Left ventricle myocardium superior (tissue), 1 donor: ENCODE results near the gene BCL2L11. TPM values are rescaled to one million over a fixed set of nuclear protein-coding genes. Genes with fewer than 3 reads are reported as not detected.
A peak's percentile ranks its signal among the peaks of the same experiment; 100 is the strongest.

Experiments used
- ATAC-seq: fragments of 200-7000 bp; cut with Tn5 transposase; one replicate; pipeline ENCODE4 v1.9.1; 2020; ENCODE audit warnings: mild to moderate bottlenecking, moderate library complexity
- DNase-seq: peaks from one replicate; pipeline ENCODE4 v3.0.0-alpha.2; 2020
- intact Hi-C: fragments of 100-400 bp; cut with micrococcal nuclease; formaldehyde crosslinking; loops from one replicate; pipeline ENCODE4 v1.11.0; 2022
- total RNA-seq: library from RNA; stranded (reverse); fragmentation: NEBNext Ultra II Directional; extraction: Animal tissue kit (Norgen Biotek cat#: 25700); gene quantifications from one replicate; pipeline ENCODE4 v1.2.1, GENCODE V29; 2021
- donor health status: DM: no; HTN: yes; CAD: no; lungs with severe emphysema.

BCL2L11 gene
- total RNA-seq, 1 donor from 2014 or later = 10.1 TPM

DNA sequence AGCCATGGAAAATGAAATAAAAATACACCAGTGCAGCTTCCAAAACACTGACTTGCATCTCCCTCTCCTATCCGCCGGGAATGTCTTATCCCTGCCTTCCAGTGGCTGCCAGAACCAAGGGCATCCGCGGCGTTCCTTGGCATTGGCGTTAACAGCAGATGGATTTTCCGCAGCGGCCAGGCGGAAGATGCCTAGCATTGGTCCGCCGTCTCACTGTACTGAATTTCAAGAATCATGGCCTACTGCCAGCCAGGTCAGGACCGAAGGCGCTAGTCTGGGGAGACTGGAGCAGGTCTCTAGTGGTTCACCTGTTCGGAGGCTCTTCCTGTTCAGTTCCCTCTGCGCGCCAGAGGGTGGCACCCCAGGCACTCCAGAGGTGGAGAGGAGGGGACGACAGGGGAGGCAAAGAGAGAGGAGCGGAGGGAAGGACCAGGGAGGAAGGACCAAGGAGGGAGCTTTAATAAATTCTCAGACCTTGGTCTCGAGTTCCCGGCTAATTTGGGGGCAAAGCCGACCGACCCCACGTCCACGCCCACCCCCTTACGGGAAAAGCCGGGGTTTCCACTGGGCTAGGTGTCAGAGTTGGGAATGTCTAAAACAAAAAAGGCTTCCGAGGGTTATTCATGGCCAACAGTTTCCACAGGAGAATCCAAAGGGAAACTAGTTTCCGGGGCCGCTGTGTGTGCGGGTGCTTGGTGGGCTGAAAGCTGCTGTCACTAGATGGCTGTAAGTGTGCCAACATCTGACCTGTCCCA lies 3.7 kb upstream of the BCL2L11 start:
- ATAC-seq = peak; percentile 65
- intact Hi-C loops = no loop called here
- DNase-seq = peak; percentile 79

GRCh38 chr2:111117598-111118480 lies 2.9 kb upstream of the BCL2L11 start:
- ATAC-seq (peak; percentile 17), DNase-seq (peak; percentile 68)
- intact Hi-C loops = no loop called here

DNA sequence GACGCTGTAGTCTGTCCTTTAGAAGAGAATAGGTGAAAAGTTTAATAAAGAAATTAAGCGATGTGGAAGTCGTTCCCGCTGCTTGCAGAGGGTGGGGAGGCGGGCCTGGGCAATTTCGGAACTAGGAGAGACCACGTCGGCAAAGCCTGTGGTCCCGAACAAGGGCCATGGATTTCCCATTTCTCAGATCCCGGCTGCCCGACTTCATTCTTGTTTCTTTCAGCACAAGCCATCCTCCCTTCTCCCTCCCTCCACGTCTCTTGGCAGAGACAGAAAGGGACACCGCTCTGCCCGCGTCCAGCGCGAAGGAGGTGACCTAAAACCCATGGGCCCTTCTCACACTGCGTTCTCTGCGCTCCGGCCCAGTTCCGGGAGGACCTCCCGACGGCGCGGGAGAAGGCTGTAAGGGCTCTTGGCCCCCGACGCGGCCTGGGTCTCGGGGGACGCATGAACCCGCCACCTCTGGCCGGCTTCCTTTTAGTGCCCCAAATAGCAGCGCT lies 2.2 kb upstream of the BCL2L11 start:
- DNase-seq (peak; percentile 43), ATAC-seq (no peak)
- intact Hi-C loops = no loop called here

GRCh38 chr2:111118981-111119821 lies 1.5 kb upstream of the BCL2L11 start:
- ATAC-seq = no peak
- intact Hi-C loops = no loop called here
- DNase-seq = peak; percentile 46

DNA sequence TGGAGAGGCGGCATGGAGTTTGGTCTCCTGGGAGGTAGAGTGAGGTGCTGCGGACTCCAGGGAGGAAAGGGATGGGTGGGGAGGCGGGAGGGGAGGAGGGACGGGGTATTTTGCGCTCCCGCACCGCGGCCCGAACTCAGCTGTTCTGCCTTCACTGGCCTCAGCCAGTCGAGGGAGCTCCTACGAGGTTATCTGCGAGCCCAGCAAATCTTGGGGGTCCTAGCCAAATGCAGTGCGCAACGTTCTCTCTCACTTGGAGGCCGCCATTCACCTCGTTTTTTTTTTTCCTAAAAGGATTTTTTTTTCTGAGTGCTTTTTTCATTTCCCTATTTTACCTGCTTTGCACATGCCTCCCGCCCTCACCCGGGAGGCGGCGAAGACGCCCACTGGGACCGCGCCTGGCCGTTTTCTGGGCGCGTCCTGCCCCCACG lies 877 bp upstream of the BCL2L11 start:
- ATAC-seq (no peak), DNase-seq (peak; percentile 33)
- intact Hi-C loops = no loop called here

DNA sequence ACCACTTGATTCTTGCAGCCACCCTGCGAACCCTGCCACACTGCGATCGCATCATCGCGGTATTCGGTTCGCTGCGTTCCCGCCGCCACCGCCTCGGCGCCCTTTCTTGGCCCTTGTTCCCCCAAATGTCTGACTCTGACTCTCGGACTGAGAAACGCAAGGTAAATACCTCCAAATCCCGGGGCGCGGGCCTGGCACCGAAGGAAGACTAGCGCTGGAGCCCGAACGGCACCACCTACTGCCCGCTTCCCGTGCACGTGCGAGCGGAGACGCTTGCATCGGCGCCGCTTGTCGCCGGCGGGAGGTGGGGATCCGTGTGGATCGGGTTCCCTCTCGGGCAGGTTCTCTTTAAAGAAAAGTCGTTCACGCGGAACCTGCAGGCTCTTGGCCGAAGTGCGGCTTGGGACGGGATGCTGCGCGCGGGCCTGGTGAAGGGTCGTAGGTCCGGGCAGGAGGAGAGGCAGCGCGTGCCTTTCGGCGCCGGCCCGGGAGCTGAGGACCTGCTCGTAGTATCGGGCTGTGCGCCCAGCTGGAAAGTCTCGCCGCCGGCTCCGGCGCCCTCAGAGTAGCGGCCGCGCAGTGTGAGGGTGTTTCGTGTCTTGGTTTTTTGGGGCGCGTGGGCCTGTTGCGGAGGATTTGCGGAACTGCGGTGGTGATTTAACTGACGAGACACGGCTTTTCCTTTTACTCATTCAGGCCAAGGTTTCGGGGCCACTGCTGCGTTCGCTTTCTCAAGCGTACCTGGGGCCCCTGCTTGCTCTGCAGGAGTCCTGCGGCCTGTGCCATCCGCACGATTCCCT lies 514 bp downstream of the BCL2L11 start:
- intact Hi-C loops = no loop called here
- peak; percentile 71 for DNase-seq
- peak; percentile 24 for ATAC-seq

GRCh38 chr2:111121828-111122630 lies 1.3 kb downstream of the BCL2L11 start:
- intact Hi-C loops = no loop called here
- DNase-seq (peak; percentile 96), ATAC-seq (peak; percentile 81)

DNA sequence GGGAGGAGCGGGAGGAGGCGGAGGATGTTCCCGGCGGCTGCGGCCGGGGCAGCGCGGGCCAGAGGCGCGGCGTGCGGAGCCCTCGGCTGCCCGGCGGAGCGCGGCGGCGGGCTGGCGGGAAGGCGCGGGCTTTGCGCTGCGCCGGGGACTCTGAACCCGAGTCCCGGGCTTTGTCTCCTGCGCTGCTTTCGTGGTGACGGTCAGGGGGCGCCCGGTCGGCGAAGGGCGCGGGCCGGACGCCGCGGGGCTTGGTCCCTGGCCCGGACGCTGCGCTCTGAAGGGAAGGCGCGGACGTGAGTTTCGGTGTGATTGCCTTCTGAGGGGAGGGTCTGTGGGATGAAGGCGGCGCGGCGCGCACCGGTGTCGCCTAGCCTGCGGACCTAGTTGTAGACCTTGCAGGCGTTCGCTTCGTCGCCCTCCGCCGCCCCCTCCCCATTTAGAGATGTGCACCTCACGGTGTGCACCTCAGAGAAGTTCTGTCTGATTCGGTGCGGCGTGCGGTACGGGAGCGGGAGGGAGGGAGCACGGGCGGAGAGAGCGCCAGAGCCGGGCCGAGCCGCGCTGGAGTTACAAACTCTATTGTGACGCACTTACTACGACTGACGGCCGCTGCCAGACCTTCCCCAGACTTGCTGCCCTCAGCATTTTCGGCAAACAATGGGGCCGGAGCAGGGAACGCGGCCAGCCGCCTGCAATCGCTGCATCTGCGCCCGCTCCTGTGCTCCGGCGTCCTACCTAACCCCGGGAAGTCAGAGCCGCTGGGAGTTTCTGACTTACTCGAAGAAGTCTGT lies 2.1 kb downstream of the BCL2L11 start:
- intact Hi-C loops = no loop called here
- ATAC-seq (peak; percentile 51), DNase-seq (peak; percentile 90)

DNA sequence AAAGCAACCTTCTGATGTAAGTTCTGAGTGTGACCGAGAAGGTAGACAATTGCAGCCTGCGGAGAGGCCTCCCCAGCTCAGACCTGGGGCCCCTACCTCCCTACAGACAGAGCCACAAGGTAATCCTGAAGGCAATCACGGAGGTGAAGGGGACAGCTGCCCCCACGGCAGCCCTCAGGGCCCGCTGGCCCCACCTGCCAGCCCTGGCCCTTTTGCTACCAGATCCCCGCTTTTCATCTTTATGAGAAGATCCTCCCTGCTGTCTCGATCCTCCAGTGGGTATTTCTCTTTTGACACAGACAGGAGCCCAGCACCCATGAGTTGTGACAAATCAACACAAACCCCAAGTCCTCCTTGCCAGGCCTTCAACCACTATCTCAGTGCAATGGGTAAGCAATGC lies 3.0 kb downstream of the BCL2L11 start:
- intact Hi-C loops = no loop called here
- DNase-seq = no peak
- no peak for ATAC-seq

- intact Hi-C loops = no loop called here
- no peak for DNase-seq
- ATAC-seq = no peak
These were observed 5.9 kb downstream of the BCL2L11 start for GRCh38 chr2:111126581-111126980.

DNA sequence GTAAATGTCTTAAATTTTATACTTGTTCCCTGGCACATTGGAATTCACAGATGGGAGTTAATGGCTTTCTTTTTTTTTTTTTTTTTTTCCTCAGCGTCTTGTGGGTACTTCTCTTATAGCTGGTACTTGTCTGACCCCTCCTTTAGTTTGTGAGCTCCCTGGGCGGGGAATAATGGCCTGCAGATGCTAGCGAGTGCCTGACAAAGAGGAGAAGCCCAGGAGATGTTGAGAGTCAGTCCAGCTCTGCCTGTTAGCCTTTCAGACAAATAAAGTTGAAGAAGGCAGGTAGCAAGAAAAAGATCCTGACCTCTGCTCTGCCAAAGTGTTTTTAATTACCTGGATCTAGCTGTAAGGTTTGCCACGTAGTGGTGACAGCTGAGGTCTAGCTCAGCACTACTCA lies 6.6 kb downstream of the BCL2L11 start:
- ATAC-seq (no peak), DNase-seq (no peak)
- intact Hi-C loops = no loop called here

DNA sequence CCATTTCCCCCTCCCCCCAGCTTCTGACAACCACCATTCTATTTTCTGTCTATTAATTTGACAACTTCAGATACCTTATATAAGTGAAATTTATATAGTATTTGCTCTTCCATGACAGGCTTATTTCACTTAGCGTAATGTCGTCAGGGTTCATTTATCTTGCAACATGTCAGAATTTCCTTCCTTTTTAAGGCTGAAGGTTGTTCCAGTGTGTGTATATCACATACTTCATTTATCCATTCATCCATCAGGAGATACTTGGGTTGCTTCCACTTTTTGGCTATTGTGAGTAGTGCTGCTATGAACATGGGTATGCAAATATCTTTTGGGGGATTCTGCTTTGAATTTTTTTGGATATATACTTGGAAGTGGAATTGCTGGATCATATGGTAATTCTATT lies 7.4 kb downstream of the BCL2L11 start:
- ATAC-seq = no peak
- no peak for DNase-seq
- intact Hi-C loops = no loop called here

DNA sequence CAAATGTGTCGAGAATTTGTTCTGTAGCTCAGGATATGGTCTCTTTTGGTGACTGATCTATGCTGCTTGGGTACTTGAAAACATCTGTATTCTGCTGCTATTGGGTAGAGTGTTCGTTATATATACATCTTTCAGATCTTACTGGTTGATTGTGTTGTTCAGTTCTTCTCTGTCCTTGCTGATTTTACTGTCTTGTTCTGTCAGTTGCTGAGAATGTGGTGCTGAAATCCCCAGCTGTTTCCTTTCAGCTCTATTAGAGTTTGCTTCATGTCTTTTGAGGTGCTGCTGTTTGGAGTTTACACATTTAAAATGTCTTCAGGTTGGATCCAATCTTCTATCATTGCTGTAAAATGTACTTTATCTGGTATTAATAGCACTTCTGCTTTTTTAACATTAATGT lies 12.9 kb downstream of the BCL2L11 start:
- intact Hi-C loops = no loop called here
- DNase-seq (no peak), ATAC-seq (no peak)

DNA sequence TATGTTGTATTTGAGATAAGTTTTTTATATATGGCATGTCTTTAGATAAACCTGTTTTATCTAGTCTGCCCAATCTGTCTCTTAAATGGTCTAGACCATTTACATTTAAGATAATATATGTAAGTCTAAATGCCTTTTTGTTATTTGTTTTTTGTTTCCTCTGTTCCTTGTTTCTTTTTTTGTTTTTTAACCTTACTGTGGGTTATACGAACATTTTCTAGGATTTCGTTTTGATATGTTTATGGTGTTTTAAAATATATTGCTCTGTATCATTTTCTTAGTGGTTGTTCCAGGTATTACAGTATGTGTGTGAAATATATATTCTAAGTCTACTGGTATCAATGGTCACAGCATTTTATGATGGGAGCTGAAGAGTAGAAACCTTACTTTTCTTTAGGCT lies 13.3 kb downstream of the BCL2L11 start:
- ATAC-seq (no peak), DNase-seq (no peak)
- intact Hi-C loops = no loop called here

DNA sequence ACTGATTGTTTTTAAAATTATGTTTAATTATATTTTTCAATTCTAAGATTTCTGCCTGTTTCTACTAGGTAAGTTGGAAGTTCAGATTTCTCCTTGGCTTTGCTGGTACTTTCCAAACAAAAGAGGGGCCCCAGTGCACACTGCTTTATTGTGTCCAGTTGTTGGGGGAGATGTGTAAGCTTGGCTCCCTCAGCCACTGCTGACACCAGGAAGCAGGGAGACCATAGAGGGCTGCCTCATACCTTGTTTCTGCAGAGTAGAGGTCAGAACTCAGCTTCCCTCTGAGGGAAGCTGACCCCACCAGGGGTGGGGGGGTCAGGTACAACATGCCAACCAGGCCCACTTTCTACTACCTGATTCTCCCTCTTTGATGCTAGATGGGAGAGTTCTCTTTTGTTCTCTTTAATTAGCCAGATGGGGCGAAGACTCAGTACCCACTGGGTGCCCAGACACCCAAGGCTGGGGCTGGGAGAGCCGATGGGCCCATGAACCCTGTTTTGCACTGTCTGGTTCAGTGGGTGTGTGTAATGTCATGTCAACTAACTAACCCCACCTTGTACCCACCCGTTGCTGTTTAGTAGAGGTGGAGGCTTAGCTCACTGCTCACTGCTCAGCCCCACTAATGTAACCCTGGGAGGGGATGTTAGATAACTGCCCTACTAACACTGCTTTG lies 14.7 kb downstream of the BCL2L11 start:
- ATAC-seq = no peak

DNA sequence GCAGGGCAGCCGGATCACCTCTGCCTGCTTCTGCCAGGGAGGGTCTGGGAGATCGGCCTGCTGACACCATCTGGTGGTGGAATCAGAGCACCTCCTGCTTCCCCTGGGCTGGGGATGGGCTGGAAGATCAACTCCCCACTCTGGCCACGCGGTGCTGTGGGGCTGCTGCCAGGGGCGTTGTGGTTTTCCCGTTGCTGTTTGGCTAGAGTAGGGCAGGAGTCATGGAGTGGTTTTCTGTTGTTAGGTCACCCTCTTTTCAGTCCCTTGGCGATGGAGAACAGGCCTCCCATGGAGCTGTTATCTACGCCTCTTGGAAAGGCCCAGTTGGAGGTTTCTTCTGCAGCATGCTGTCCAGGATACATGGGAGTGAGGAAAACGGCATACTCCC lies 15.2 kb downstream of the BCL2L11 start:
- intact Hi-C loops = no loop called here
- ATAC-seq (peak; percentile 88), DNase-seq (peak; percentile 54)

More for the DNA sequence above, 14.7 kb downstream of the BCL2L11 start:
- no peak for DNase-seq
- intact Hi-C loops = no loop called here

DNA sequence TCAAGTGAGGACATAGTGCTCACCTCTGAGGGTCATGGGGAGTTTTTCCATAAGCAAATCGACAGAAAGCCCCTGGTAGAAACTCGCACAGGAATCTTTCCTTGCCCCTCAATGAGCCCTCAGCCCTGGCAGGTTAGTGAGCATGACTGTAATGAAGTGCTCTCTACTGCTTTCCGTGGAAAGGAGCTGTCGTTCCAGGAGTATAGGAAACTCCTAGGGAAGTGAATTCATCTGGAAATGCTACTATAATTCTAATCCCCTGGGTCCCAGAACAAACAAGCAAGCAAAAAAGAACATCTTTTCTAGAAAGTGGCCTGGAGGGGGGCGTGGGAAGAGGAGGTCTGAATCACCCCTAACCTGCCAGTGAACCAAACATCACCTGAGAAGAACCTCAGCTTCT lies 18.1 kb downstream of the BCL2L11 start:
- DNase-seq (no peak), ATAC-seq (no peak)
- intact Hi-C loops = no loop called here
